PC-3 (cell line): ENCODE results near the gene C16orf95. TPM values are rescaled to one million over a fixed set of nuclear protein-coding genes. Genes with fewer than 3 reads are reported as not detected.
"Not testable (repeated sequence)": the region's sequence is repeated elsewhere in the genome, so short reads cannot be mapped to it uniquely, and the experiment has no call there.

ENCODE experiments used
- ATAC-seq: fragments of 200-7000 bp; cut with Tn5 transposase; 2 replicates; pipeline ENCODE4 v1.9.1; 2020; ENCODE audit warnings: mild to moderate bottlenecking, moderate library complexity
- BruUV-seq: library from RNA; stranded (reverse); fragments of 400-500 nt; replicated peaks from 2 replicates; lab custom pipeline; 2021; lab: Mats Ljungman, UMichigan
- CTCF ChIA-PET: fragments of 300-600 bp; sonication (Branson Sonifier 250); formaldehyde crosslinking; loops from one replicate; lab custom pipeline; 2022; ENCODE audit warnings: antibody characterized with exemption; lab: Charles Lee
- POLR2A ChIA-PET: fragments of 300-600 bp; sonication (Branson Sonifier 250); formaldehyde crosslinking; loops from one replicate; lab custom pipeline; 2022; ENCODE audit warnings: antibody characterized with exemption; ENCODE audit not compliant: unreplicated experiment; lab: Charles Lee
- DNase-seq: peaks from one replicate; pipeline ENCODE4 v3.0.0-alpha.2; 2015
- H2AFZ ChIP-seq: fragments of 300-600 bp; sonication (generic); 2 replicates; pipeline ENCODE4 v1.6.0; 2016; ENCODE audit warnings: antibody characterized with exemption, low read length
- H3F3A ChIP-seq: fragments of 300-600 bp; sonication (generic); one replicate; pipeline ENCODE4 v1.6.0; 2017; ENCODE audit warnings: antibody characterized with exemption, low read length, control low read depth, mild to moderate bottlenecking; ENCODE audit not compliant: unreplicated experiment
- H3K27ac ChIP-seq: fragments of 300-600 bp; sonication (generic); 2 replicates; pipeline ENCODE4 v1.5.1; 2016; ENCODE audit warnings: mild to moderate bottlenecking, low read length
- H3K27me3 ChIP-seq: fragments of 300-600 bp; sonication (generic); 2 replicates; pipeline ENCODE4 v1.6.1; 2016; ENCODE audit warnings: low read length, mixed read lengths
- H3K36me3 ChIP-seq: fragments of 300-600 bp; sonication (generic); 2 replicates; pipeline ENCODE4 v1.6.1; 2016; ENCODE audit warnings: low read depth, mixed run types, low read length, mixed read lengths
- H3K4me1 ChIP-seq: fragments of 300-600 bp; sonication (generic); 2 replicates; pipeline ENCODE4 v1.5.1; 2016; ENCODE audit warnings: low read length; ENCODE audit not compliant: insufficient read depth
- H3K4me2 ChIP-seq: fragments of 300-600 bp; sonication (generic); 2 replicates; pipeline ENCODE4 v1.6.0; 2016; ENCODE audit warnings: low read length
- H3K4me3 ChIP-seq: fragments of 300-600 bp; sonication (generic); 2 replicates; pipeline ENCODE4 v1.5.1; 2016; ENCODE audit warnings: mild to moderate bottlenecking, low read length, mixed read lengths
- H3K79me2 ChIP-seq: fragments of 300-600 bp; sonication (generic); 2 replicates; pipeline ENCODE4 v1.6.1; 2017; ENCODE audit warnings: low read length, mixed read lengths
- H3K9ac ChIP-seq: fragments of 300-600 bp; sonication (generic); 2 replicates; pipeline ENCODE4 v1.6.0; 2016; ENCODE audit warnings: mild to moderate bottlenecking, low read length
- H3K9me2 ChIP-seq: fragments of 300-600 bp; sonication (generic); replicated peaks from 2 replicates; pipeline ENCODE4 v1.6.1; 2016; ENCODE audit warnings: mixed run types, low read length, mixed read lengths
- H3K9me3 ChIP-seq: fragments of 300-600 bp; sonication (generic); 2 replicates; pipeline ENCODE4 v1.6.1; 2016; ENCODE audit warnings: low read length, mixed read lengths
- H4K20me1 ChIP-seq: fragments of 300-600 bp; sonication (generic); 2 replicates; pipeline ENCODE4 v1.6.1; 2016; ENCODE audit warnings: low read length, mixed read lengths
- CTCF ChIP-seq: fragments of 300-600 bp; sonication (generic); conservative IDR thresholded peaks from 2 replicates; pipeline ENCODE4 v1.5.1; 2017; ENCODE audit warnings: antibody characterized with exemption, low read depth, mild to moderate bottlenecking, low read length
- EZH2 ChIP-seq: fragments of 300-600 bp; sonication (generic); IDR thresholded peaks from one replicate; pipeline ENCODE4 v1.6.1; 2017; ENCODE audit warnings: antibody characterized with exemption, mild to moderate bottlenecking, low read length; ENCODE audit not compliant: unreplicated experiment
- EZH2phosphoT487 ChIP-seq: fragments of 300-600 bp; sonication (generic); IDR thresholded peaks from 2 replicates; pipeline ENCODE4 v1.6.1; 2018; ENCODE audit warnings: mild to moderate bottlenecking, antibody characterized with exemption, low read length, borderline replicate concordance
- intact Hi-C: fragments of 100-400 bp; cut with micrococcal nuclease; formaldehyde crosslinking; loops from 2 replicates; pipeline ENCODE4 v1.9.0; 2023
- total RNA-seq: library from RNA; depleted of rRNA; stranded (reverse); fragments of >200 nt; gene quantifications from 2 replicates; pipeline ENCODE4 v1.2.3, GENCODE V29; 2014

Gene C16orf95
- total RNA-seq, 1 experiment from 2014 or later = 2.4 TPM

GRCh38 chr16:87342504-87342903 is 25.3 kb upstream of the C16orf95 start:
- no peak for TF ChIP-seq EZH2phosphoT487
- no peak for TF ChIP-seq EZH2
- Histone ChIP-seq H3K4me3 (no peak overlapping the region), H3K9ac (no peak overlapping the region), H3K27ac (no peak overlapping the region), H3K9me3 (no peaks in the 10 kb centered on the region), H4K20me1 (no peaks in the 10 kb centered on the region), H3F3A (no peaks in the 10 kb centered on the region), H3K79me2 (no peaks in the 10 kb centered on the region), H3K4me1 (no peaks in the 10 kb centered on the region), H3K9me2 (no peaks in the 10 kb centered on the region), H3K27me3 (no peaks in the 10 kb centered on the region), H3K36me3 (no peaks in the 10 kb centered on the region), H3K4me2 (no peak overlapping the region), H2AFZ (no peak overlapping the region)
- ATAC-seq (no peak), DNase-seq (no peak)
- no TSS peak for BruUV-seq
- ChIA-PET POLR2A (no interaction called here), CTCF (no interaction called here)
- intact Hi-C loops = no loop called here

- ATAC-seq = no peak
- CTCF ChIA-PET = no interaction called here
- Histone ChIP-seq H2AFZ (no peak overlapping the region), H3K36me3 (no peaks in the 10 kb centered on the region), H3K4me3 (no peak overlapping the region), H3F3A (no peaks in the 10 kb centered on the region), H3K9me2 (no peaks in the 10 kb centered on the region), H3K27me3 (no peaks in the 10 kb centered on the region), H3K9me3 (no peaks in the 10 kb centered on the region), H3K9ac (no peak overlapping the region), H3K79me2 (no peaks in the 10 kb centered on the region), H4K20me1 (no peaks in the 10 kb centered on the region), H3K27ac (no peak overlapping the region), H3K4me2 (no peak overlapping the region), H3K4me1 (no peaks in the 10 kb centered on the region)
- intact Hi-C loops = no loop called here
- no TSS peak for BruUV-seq
- DNase-seq = no peak
- TF ChIP-seq CTCF (no peak), EZH2phosphoT487 (no peak), EZH2 (no peak)
- POLR2A ChIA-PET = no interaction called here
These were observed 23.0 kb upstream of the C16orf95 start for GRCh38 chr16:87340198-87340597.

- H3K79me2 ChIP-seq, DNase-seq, H3K27me3 ChIP-seq, BruUV-seq, H3K4me1 ChIP-seq, ATAC-seq, H3K9ac ChIP-seq, POLR2A ChIA-PET, intact Hi-C loops, H3K4me2 ChIP-seq, H3K9me3 ChIP-seq, H3K9me2 ChIP-seq, H3K4me3 ChIP-seq, H3F3A ChIP-seq, CTCF ChIA-PET, H4K20me1 ChIP-seq, H3K27ac ChIP-seq, H3K36me3 ChIP-seq, H2AFZ ChIP-seq: not testable (repeated sequence)
These were observed 22.5 kb upstream of the C16orf95 start for GRCh38 chr16:87339724-87340105.

- ChIA-PET CTCF (no interaction called here), POLR2A (no interaction called here)
- Histone ChIP-seq H4K20me1 (no peaks in the 10 kb centered on the region), H3F3A (no peaks in the 10 kb centered on the region), H3K4me3 (no peak overlapping the region), H3K9me3 (no peaks in the 10 kb centered on the region), H2AFZ (no peak overlapping the region), H3K9ac (no peak overlapping the region), H3K4me2 (no peak overlapping the region), H3K36me3 (no peaks in the 10 kb centered on the region), H3K79me2 (no peaks in the 10 kb centered on the region), H3K9me2 (no peaks in the 10 kb centered on the region), H3K4me1 (no peaks in the 10 kb centered on the region), H3K27ac (no peak overlapping the region), H3K27me3 (no peaks in the 10 kb centered on the region)
- DNase-seq (no peak), ATAC-seq (no peak)
- no peak for TF ChIP-seq CTCF
- TF ChIP-seq EZH2 = no peak
- TF ChIP-seq EZH2phosphoT487 = no peak
- BruUV-seq = no TSS peak
- intact Hi-C loops = no loop called here
These were observed 22.0 kb upstream of the C16orf95 start for GRCh38 chr16:87339086-87339723.
